GM21737 (cell line): ENCODE data around the gene GPR176.

ENCODE experiments used
- ATAC-seq: cut with Tn5 transposase; IDR thresholded peaks from one replicate; pipeline ENCODE4 v1.9.1; 2021; ENCODE audit warnings: mild to moderate bottlenecking, moderate library complexity; ENCODE audit not compliant: unreplicated experiment

The GPR176 gene

GRCh38 chr15:39785841-39786240 lies 134.2 kb downstream of the GPR176 start:
- ATAC-seq = no peak

GRCh38 chr15:39785139-39785538 lies 134.9 kb downstream of the GPR176 start:
- ATAC-seq = no peak

- no peak for ATAC-seq
These were observed 135.4 kb downstream of the GPR176 start for GRCh38 chr15:39784638-39785037.

- no peak for ATAC-seq
These were observed 135.9 kb downstream of the GPR176 start for GRCh38 chr15:39784125-39784524.

- ATAC-seq = no peak
These were observed 136.7 kb downstream of the GPR176 start for GRCh38 chr15:39783244-39783820.

GRCh38 chr15:39782441-39783138 lies 137.5 kb downstream of the GPR176 start, which contains the start of gene FSIP1:
Gene FSIP1 (minus strand): TSS chr15:39782841. CDS start chr15:39776524, 6,317 bp downstream.
- ATAC-seq = peak; percentile 95

- ATAC-seq = no peak
These were observed 138.1 kb downstream of the GPR176 start for GRCh38 chr15:39781967-39782302.

GRCh38 chr15:39781147-39781966 lies 138.7 kb downstream of the GPR176 start:
- ATAC-seq = no peak

GRCh38 chr15:39778021-39778420 lies 142.0 kb downstream of the GPR176 start:
- ATAC-seq = no peak

GRCh38 chr15:39777496-39777895 lies 142.6 kb downstream of the GPR176 start:
- ATAC-seq = no peak

GRCh38 chr15:39776068-39776467 lies 144.0 kb downstream of the GPR176 start:
- ATAC-seq = no peak

GRCh38 chr15:39774688-39775267 lies 145.3 kb downstream of the GPR176 start:
- ATAC-seq = no peak

- ATAC-seq = no peak
These were observed 149.0 kb downstream of the GPR176 start for GRCh38 chr15:39770748-39771689.

GRCh38 chr15:39767921-39768320 lies 152.1 kb downstream of the GPR176 start:
- ATAC-seq = no peak

GRCh38 chr15:39761006-39761405 lies 159.1 kb downstream of the GPR176 start:
- ATAC-seq = no peak

- ATAC-seq = no peak
These were observed 163.1 kb downstream of the GPR176 start for GRCh38 chr15:39756806-39757522.

- no peak for ATAC-seq
These were observed 167.1 kb downstream of the GPR176 start for GRCh38 chr15:39752991-39753390.

- no peak for ATAC-seq
These were observed 167.8 kb downstream of the GPR176 start for GRCh38 chr15:39752246-39752645.
